ENCODE measurements around the gene AK2.
"Not testable (repeated sequence)": the region's sequence is repeated elsewhere in the genome, so short reads cannot be mapped to it uniquely, and the experiment has no call there.

Gene AK2

DNA sequence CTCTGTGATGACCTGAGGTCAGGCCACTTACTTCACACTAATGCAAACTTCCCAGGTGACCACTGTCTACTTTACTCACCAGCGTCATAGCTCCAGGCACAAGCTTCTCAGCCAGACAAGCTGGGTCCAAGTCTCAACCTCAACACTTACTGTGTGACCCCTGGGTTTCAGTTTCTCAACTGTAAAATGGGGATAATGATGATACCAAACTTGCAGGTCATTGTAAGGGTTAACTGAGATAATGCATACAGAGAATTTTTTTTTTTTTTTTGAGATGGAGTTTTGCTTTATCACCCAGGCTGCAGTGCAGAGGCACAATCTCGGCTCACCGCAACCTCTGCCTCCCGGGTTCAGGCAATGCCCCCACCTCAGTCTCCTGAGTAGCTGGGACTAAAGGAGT lies 34.7 kb downstream of the AK2 start:
- H3K4me3 ChIP-seq (ENCODE audit: low read depth, low read length), result no peak overlapping the region

GRCh38 chr1:33001282-33001681 lies 35.4 kb downstream of the AK2 start:
- H3K4me3 ChIP-seq (ENCODE audit: low read depth, low read length), result no peak overlapping the region

DNA sequence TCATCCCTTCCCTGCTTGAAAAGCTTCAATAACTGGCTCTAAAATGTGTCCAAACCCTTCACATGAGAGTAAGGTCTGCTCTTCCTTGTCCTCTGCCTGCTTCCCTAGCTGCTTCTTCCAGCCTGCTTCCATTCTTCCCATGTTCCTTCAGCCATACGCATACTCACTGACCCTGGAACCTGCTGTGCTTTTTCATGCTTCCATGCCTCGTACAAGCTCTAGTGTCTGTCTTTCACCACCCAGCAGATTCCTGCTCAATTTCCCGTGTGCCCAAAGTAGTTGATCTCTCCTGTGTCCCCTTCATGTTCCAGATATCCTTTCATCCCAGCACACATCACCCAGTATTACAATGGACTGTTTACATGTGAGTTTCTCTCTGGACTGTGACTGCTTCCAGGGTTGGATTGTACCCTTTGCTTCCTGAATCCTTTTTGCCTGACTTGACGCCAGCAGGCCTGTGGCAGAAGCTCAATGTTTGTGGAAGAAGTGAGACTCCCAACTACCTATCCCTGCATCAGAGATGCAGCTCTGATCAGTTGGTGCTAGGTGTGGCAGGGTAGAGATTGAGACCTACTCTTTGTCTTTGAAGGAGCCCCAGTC lies 36.2 kb downstream of the AK2 start:
- H3K4me3 ChIP-seq (ENCODE audit: low read depth, low read length), result no peak overlapping the region

DNA sequence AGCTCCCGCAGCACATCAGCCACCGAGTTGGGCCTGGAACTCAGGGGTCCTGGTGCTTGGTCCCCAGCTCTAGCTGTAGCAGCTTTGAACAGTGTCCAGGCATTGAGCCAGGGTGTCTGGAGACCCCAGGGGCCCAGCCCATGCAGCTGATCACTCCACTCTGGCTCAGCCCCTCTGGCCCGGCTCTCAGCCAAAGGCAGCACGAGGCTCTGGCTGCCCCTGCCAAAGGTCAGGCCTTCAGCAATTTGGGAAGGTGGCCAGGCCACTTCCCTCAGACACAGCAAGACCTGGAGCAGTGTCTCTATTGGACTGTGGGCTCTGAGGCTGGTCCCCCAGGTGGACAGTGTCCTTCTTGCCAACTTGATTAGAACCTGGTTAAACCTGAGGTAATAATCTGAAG lies 37.7 kb downstream of the AK2 start:
- no peak overlapping the region for H3K4me3 ChIP-seq (ENCODE audit: low read depth, low read length)

- no peak overlapping the region for H3K4me3 ChIP-seq (ENCODE audit: low read depth, low read length)
Observed at GRCh38 chr1:32998064-32998463, 38.6 kb downstream of the AK2 start.

GRCh38 chr1:32997381-32997891 lies 39.2 kb downstream of the AK2 start:
- H3K4me3 ChIP-seq (ENCODE audit: low read depth, low read length), result no peak overlapping the region

DNA sequence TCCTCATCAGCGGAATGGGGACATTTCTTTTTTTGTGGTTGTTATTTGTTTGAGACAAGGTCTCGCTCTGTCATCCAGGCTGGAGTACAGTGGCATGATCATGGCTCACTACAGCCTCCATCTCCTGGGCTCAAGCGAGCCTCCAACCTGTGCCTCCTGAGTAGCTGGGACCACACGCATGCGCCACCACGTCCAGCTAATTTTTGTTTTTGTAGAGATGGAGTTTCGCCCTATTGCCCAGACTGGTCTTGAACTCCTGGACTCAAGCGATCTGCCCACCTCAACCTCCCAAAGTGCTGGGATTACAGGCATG lies 43.4 kb downstream of the AK2 start:
- not testable (repeated sequence) for H3K4me3 ChIP-seq (ENCODE audit: low read depth, low read length)

- no peak overlapping the region for H3K4me3 ChIP-seq (ENCODE audit: low read depth, low read length)
Observed at GRCh38 chr1:32992489-32993323, 44.0 kb downstream of the AK2 start.

- H3K4me3 ChIP-seq (ENCODE audit: low read depth, low read length), result no peak overlapping the region
Observed at GRCh38 chr1:32991819-32992488, 44.7 kb downstream of the AK2 start.

DNA sequence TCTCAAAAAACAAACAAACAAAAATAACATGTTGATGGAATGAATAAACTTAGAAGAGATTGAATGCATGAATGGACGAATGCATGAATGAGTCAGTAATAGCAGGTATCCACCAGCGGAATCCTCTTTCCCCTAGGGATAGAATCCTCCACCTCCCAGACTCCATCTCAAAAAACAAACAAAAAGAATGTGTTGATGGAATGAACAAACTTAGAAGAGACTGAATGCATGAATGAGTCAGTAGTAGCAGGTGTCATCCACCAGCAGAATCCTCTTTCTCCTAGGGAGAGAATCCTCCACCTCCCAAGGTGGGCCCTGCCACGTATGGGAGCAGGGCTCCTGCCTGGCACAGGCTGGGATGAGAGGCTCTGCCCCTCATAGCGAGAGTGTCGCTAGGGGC lies 45.3 kb downstream of the AK2 start:
- H3K4me3 ChIP-seq (ENCODE audit: low read depth, low read length), result no peak overlapping the region

DNA sequence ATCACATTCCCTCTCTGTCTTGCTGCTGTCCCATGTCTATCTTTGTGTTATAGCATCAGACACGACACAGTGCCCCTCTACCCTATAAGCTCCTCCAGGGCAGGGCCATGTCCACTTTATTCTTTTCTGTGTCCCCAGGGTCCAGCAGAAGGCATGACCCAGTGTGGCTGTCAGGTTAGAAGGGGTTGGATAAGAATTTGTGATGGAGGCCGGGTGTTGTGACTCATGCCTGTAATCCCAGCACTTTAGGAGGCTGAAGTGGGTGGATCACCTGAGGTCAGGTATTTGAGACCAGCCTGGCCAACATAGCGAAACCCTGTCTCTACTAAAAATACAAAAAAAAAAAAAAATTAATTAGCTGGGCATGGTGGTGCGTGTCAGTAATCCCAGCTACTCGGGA lies 45.8 kb downstream of the AK2 start:
- H3K4me3 ChIP-seq (ENCODE audit: low read depth, low read length), result no peak overlapping the region

- H3K4me3 ChIP-seq (ENCODE audit: low read depth, low read length), result no peak overlapping the region
Observed at GRCh38 chr1:32989160-32990050, 47.3 kb downstream of the AK2 start.

GRCh38 chr1:32988665-32989064 lies 48.0 kb downstream of the AK2 start:
- no peak overlapping the region for H3K4me3 ChIP-seq (ENCODE audit: low read depth, low read length)

GRCh38 chr1:32985226-32985625 lies 51.5 kb downstream of the AK2 start:
- H3K4me3 ChIP-seq (ENCODE audit: low read depth, low read length), result no peak overlapping the region

DNA sequence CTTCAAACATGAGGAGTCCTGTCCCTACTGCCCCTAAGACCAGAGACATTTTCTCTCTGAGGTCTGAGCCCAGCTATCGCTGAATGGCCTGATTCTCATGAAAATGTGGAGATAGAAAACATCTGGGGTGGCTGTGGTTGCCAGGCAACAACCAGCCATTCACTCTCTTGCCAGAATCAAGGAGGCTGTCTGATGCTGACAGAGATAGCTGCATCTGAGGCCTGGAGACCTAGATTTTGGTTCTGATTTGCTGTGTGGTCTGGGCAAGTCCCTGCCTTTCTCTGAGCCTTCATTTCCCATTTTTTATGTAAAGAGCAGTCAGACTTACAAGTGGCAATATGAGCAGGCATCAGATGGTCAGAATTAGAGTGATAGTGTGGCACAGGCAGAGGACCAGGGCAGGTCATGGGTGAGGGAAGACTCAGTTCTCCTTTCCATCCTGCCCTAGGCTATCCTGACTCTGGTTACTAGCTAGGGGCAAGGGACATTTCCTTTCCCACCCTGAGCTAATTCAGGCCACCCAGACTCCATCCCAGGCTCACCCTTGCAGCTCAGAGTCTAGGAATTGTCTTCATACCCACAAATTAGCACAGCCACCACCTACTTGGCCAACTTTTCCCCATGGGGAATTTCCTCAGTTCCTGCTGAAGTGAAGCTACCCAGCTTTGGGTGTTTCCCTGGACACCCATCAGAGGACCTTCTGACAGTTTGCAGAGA lies 52.1 kb downstream of the AK2 start:
- H3K4me3 ChIP-seq (ENCODE audit: low read depth, low read length), result no peak overlapping the region

GRCh38 chr1:32984090-32984454 lies 52.6 kb downstream of the AK2 start:
- no peak overlapping the region for H3K4me3 ChIP-seq (ENCODE audit: low read depth, low read length)

- H3K4me3 ChIP-seq (ENCODE audit: low read depth, low read length), result no peak overlapping the region
Observed at GRCh38 chr1:32983020-32983419, 53.7 kb downstream of the AK2 start.

- no peak overlapping the region for H3K4me3 ChIP-seq (ENCODE audit: low read depth, low read length)
Observed at GRCh38 chr1:32981003-32981901, 55.4 kb downstream of the AK2 start.

DNA sequence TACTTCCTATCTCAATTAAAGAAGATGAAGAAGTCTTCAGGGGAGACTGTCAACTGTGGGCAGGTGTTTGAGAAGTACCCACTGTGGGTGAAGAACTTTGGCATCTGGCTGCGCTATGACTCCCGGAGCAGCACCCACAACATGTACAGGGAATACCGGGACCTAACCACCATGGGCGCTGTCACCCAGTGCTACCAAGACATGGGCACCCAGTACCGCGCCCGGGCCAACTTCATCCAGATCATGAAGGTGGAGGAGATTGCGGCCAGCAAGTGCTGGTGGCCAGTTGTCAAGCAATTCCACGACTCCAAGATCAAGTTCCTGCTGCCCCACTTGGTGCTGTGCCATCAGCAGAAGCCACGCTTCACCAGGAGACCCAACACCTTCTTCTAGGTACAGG lies 56.6 kb downstream of the AK2 start:
- H3K4me3 ChIP-seq (ENCODE audit: low read depth, low read length), result no peak overlapping the region

DNA sequence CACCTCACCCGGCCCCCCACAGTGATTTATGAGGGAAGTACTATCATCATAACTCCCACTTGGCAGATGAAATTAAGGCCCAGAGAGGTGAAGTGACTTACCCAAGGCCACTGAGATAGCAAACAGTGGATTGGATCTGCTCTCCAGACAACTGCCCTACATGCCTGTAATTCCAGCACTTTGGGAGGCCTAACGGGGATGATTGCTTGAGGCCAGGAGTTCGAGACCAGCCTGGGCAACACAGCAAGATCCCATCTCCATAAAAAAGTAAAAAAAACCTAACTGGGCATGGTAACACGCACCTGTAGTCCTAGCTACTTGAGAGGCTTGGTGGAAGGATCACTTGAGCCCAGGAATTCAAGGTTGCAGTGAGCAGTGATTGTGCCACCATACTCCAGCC lies 57.8 kb downstream of the AK2 start:
- no peak overlapping the region for H3K4me3 ChIP-seq (ENCODE audit: low read depth, low read length)
